HG03159 (cell line): ENCODE measurements around the gene FAM167B.

Experiments used
- ATAC-seq: cut with Tn5 transposase; IDR thresholded peaks from one replicate; pipeline ENCODE4 v1.9.1; 2021; ENCODE audit warnings: mild to moderate bottlenecking, moderate library complexity; ENCODE audit not compliant: unreplicated experiment

The FAM167B gene

DNA sequence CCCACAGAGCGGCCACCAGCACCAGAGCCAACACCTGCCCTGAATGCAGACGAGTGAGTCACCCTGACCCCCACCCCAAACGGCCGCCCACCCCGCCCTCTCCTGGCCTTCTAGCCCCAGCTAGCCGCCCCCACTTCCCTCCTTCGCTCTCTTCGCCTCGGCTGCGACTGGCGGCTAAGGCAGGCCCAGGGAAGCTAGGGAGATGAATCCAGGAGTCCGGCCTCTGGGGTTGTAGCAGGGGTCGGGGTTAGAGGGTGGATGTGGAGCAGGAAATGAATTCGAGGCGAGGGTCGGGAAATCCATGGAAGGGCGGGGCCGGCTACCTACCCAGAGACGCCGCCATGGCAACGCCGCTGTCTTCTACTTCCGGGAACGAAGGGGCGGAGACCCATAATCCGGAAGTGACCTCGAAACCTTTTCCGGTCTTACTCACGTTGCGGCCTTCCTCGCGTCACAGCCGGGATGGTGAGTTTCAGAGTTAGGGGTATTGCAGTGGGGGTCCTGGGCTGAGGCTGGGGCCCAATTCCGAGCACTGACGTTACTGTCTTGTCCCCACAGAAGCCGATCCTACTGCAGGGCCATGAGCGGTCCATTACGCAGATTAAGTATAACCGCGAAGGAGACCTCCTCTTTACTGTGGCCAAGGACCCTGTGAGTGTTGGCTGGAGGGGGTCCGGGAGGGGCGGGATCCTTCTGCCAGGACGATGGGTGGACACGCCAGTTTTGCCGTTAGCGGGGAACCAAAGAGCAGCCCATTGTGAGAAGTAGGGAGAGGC lies 24.9 kb upstream of the FAM167B start, which contains the start of the genes EIF3I and TMEM234:
EIF3I (plus strand) TSS at position 428 of the 776 bp plus-strand sequence; CDS start at position 463, 35 bp downstream.
TMEM234 (minus strand) TSS at position 374 of the 776 bp plus-strand sequence; CDS start at position 343, 31 bp downstream.
- ATAC-seq = peak; percentile 93

DNA sequence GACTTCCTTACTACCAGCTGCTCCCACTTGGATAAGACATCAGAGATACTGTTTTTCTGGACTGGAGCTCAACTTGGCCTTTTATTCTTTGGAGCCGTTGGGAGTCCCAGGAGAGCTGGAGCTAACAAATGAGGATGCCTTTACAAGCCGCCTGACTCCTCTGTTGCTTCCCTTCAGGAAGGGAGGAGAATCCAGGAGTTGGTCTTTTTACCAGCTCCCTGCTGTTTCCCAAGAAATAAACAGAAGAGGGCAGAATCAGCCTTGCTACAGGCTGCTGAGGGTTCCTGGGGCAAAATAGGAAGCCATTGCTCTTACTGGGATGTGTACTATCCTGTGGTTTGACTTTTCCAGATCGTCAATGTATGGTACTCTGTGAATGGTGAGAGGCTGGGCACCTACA lies 23.3 kb upstream of the FAM167B start:
- ATAC-seq = no peak

DNA sequence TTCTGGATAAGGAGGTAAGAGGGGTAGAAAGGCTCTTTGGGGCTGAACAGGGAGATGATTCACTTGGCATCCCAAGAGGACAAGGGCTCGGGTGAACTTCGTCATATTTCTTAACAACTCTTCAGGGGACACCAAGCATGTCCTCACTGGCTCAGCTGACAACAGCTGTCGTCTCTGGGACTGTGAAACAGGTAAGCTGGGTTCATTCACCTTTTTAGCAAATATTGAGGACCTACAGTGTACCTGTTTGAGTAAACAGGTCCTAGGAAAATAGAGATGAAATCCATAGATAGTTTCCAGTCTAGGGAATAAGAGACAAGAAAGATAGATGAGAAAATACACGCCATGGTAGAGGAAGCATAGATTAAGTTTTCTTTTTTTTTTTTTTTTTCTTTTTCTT lies 22.7 kb upstream of the FAM167B start:
- no peak for ATAC-seq

DNA sequence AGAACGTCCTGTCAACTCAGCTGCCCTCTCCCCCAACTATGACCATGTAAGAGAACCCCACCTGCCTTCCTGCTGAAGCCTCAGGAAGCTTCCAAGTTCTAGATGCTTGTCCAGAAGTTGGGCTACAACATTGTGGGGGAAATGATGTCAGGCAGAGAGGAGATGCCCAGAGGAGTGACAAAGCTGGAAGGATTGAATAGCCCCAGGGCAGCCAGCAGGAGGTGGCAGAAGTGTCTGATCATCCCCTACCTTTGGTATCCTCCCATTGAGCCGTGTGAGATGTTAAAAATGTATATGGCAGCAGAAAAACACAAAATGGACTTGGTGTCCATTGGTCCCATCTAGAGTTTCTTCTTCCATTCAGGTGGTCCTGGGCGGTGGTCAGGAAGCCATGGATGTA lies 18.3 kb upstream of the FAM167B start:
- no peak for ATAC-seq

DNA sequence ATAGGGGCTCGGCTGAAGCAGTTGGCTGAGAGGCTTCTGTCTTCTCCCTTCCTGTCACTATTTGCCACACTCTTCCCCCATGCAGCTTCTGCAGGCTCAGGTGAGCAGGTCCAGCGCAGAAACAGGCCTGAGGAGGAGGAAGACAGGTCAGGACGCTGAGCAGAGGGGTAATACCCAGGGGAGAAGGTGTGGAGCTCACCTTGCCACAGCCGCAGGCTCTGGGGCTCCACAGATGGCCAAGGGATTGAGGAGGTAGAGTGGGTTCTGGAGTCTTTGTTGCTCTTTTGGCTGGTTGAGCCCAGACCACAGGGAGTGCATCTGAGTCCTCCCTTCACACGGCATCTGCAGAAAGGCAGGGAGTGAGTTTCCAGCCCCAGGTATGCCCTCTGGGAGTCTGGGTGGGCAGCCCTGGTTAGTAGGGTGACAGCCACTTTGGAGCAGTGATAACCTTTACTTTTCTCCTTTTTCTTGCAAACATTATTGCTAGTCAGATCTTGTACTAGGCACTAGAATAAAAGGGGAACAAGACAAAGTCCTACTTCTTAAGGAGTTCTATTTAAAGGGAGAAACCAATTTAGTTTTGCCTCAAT lies 15.1 kb upstream of the FAM167B start:
- no peak for ATAC-seq

DNA sequence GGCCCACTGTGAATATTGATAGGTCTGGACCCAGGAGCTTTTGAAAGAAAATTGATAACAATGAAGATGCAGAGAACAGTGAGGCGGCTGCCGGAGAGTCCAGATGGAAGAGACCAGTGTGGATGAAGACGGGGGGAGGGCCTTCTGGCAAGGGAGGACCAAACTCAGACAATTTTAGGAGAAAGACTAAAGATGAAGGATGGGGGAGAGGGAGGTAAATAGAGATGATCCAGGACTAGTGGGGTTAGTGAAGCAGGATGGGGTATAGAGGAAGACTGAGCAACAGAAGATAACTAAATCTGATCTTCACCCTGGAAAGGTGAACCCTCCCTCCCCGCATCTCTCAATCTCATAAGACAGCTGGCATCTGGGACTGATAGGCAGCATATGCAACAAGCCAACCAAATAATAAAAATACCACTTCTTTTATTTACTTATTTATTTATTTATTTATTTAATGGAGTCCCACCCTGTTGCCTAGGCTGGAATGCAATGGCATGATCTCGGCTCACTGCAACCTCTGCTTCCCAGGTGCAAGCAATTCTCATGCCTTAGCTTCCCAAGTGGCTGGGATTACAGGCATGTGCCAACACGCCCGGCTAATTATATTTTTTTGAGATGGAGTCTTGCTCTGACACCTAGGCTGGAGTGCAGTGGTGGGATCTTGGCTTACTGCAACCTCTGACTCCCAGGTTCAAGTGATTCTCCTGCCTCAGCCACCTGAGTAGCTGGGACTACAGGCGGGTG lies 14.3 kb upstream of the FAM167B start:
- no peak for ATAC-seq

DNA sequence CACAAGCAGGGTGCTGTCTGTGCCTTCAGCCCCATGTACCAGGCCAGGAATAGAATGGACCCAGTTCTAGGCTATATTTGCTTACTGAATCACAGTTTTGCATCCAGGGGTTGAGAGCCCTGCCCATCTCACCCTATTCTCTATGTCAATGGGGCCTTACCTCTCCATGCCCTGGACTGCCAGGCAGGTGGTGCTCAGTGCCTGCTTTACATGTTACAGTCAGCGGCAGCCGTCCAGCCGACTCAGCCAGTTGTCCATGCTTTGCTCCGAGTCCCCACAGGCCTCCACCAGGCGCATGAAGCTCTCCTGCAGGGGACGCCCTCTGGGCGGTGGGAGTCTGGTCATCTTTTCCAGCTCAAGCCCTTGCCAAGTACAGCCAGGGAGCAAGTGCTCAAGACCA lies 12.2 kb upstream of the FAM167B start:
- no peak for ATAC-seq

DNA sequence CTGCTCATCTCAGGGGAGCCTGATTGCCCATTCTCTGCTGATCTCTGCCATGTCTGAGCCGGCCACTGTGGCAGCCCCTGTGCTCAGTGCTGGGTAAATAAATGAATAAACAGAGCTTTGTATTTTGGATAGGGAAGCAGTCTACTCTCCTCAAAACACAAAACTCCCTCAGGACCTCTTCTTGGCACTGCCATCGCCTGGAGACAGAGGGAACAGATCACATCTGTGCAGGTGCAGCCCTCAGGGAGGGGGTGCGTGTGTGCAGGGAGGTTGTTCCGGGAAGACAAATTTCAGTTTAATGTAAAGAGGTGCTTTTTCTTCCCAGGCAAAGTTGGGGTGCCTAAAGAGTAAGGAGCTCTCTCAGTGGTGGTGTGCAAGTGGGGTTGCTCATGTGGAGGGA lies 7.7 kb upstream of the FAM167B start:
- ATAC-seq = no peak

DNA sequence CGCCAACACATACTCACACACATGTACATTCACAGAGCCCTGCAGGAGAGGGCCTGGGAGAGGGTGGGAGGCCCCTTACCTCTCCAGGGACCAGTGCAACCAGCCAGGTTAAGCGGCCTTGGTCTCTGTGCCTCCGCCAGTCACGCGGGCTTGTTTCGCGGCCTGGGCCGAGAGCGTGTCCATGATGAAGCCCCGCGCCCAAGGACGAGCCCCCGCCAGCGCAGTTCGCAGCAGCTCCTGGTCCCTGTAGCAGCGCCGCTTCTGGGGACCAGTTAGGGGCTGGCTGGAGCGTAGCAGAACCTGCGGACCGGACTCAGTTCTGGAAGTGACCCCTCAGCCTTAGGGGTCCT lies 7.3 kb upstream of the FAM167B start:
- ATAC-seq = no peak

DNA sequence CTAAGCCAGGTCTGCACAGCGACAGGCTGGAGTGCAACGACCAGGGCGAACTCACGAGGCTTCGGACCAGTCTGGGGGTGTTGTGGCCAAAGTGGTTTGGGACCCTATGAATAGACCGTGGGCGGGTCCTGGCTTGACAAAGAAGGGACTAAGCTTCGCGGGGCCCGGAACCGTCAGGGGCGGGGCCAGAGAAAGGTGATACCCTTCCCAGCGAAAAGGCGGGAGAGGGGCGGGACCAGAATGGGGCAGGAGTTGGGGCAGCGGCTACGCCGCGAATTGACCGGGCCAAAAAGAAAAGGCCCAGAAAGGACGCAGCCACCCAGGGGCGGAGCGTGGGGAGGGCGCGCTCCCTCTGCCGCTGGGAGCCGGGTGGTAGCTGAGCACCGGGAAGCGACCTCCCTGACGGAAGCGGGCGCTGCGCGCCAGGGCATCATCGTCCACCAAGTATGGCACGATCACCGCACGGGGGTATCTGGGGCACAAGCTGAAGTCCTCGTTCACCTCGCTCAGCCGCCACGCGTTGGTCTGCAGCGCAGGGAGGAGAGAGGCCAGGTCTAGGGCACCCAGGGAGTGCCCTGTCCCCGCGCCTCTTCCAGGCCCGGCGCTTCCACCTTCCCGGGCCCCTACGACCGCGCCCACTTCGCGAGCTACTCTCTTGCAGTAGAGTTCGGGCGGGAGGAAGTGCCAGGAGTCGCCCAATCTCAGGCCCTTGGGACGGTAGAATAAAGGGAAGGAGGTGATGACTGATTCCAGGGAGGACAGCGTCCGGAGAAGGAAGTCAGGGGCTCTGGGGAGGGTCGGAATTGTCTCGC lies 6.7 kb upstream of the FAM167B start:
- ATAC-seq = no peak

DNA sequence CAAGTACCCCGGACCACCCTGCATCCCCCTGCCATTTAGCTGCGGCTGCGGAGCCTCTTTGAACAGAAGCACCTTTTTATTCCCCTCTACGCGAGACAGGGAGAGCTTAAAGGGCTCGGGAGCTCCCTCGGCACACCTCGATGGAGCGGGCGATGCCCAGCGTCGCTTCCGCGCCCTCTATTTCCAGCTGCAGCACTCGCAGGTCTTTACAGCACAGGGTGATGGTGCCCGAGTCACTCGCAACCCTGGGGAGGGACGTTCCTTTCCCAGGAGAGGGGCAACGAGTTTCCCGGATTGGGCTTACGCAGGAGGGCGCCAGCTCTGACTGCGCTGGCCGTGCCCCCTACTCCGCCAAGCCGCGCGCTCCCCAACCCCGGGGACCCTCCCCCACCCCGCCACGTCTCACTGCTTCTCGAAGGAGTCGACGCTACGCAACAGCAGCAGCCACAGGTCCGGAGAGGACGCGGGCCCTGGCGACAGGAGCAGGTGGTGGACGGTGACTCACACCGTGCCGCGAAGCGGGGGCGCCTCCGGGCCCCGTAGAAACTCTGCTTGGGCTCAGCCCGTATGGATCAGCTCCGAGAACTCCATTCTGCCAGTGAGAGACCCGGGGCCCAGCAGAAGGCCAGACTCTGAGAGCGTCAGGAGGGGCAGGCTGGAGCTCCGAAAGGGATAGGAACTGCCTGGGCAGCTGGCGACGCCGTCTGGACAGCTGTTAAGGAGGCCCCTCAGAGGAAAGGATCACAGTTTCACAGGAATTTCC lies 5.8 kb upstream of the FAM167B start:
- ATAC-seq = no peak

DNA sequence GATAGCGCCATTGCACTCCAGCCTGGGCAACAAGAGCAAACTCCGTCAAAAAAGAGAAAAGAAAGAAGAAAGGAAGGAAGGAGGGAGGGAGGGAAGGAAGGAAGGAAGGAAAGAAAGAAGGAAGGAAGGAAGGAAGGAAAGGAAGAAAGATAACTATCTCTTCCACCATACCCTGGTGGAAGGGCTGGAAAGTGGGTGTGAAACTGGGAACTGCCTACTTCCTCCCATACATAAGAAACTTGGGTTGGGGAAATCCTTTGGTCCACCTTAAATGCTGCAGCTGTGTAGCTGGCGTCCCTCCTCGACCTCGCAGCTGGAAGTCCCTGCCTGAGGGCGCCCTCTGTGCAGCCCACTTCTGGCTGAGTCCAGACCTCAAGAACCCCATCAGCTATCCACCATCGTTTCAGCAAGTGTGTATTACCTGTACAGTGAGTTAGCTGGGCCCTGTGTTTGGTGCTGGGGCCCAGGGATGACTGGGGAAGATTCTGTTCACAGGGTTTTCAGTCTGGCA lies 4.6 kb upstream of the FAM167B start:
- no peak for ATAC-seq

DNA sequence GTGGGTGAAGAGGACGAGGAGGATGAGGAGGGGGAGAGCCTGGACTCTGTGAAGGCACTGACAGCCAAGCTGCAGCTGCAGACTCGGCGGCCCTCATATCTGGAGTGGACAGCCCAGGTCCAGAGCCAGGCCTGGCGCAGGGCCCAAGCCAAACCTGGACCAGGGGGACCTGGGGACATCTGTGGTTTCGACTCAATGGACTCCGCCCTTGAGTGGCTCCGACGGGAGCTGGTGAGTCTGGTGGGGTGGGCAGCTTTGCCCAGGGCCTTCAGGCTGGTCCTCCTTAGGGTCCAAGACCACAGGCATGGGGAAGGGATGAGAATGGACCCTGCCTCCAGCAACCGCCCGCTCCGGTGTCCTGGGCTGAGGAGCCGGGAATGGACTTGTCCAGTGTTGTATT lies 430 bp downstream of the FAM167B start:
- no peak for ATAC-seq

DNA sequence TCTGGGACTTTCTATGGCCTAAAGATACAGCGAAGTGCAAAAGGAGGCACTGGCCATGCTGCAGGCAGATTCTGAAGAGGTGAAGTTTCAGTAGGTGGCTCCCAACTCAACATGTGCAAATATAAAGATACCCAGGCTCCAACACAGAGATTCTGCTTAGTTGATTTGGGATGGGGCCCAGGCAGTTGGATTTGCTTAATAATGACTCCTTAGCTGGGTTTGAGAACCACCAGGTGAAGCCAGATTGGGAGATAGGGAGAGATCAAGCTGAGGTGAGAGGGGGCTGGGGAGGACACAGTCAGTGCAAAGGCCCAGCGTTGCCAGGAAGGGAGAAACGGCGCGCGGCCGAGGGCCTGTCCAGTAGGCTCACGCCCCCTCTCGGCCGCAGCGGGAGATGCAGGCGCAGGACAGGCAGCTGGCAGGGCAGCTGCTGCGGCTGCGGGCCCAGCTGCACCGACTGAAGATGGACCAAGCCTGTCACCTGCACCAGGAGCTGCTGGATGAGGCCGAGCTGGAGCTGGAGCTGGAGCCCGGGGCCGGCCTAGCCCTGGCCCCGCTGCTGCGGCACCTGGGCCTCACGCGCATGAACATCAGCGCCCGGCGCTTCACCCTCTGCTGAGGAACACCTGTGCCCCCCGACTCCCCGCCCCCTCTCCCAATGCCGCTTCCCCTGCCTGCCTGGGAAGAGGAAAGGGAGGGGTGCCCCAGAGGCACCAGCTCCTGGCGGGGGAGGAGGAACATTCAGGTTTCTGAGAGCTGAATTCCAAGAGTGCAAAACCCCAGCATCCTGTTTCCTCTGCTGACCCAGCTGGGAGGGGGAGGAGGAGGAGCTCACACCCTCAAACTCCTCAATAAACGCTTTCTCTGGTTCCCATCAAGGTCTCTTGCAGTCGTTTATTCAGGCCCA lies 1.2 kb downstream of the FAM167B start:
- no peak for ATAC-seq

DNA sequence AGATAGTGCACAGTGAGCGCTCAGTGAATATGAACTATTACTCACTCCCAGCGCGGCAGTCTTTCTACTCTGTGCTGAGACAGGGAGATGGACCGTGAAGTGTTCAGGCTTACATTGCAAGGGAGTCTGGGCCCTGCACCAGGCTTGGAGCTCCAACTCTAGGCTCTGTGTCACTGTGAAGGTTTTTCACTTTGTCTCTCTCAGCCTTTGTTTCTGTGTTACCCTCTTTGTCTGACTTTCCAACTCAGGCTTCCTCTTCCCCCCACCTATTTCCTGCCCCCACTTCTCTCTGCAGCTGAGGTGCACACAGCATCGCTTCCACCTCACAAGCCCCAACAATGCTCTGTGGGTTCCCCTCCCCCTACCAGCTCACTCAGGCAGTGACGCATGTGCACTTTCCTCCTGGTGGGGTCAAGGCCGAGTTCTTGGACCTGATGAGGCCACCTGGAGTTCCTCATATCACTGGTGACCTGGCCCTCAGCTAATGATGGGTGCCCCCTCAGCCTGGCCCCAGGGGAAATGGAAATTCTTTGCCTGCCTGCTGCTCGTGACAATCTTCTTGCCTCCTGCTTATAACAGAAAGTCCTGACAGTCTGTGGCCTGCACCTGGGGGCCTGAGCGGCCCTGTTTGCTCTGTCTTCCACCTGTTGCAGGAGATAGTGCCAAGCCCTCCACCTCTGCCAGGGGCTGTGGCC lies 3.0 kb downstream of the FAM167B start:
- ATAC-seq = peak; percentile 51

DNA sequence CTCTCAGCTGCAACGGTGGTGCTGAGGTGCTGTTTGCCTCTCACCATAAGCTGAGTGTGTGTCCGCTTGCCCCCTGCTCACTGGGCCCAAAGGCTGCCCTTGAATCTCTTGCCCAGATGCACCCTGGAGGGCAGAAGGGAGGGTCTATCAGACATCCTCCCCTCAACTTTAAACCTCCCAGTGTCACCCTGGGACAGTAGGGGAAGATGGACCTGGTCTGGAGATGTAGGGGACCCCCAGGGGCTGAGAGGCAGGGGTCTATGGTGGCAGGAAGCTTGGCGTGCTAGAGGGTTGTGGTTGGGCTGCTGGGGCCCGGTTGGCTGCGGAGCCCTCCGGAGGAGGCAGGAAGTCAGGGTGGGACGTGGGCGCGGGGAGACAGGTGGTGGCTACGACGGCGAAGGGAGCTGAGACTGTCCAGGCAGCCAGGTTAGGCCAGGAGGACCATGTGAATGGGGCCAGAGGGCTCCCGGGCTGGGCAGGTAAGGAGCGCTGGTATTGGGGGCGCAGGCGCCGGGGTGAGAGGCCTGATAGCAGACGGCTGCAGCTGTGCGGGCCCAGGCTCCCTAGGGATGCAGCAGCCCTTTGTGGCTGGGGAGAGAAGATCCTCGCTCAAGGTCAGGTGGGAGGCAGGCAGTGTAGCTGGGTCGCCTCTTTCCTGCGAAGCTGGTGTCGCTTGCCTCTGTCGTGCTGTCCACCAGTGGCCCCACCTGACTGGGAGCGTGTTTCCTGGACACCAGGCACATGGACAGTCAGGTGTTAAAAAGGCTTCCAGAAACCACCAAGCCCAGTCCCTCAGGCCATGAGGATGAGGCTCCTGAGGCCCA lies 4.1 kb downstream of the FAM167B start, which contains the start of gene LCK:
LCK (plus strand) TSS at position 373 of the 824 bp plus-strand sequence. CDS start 23,065 bp downstream, outside the sequence.
- ATAC-seq = no peak
